Peyer's patch (tissue), 4 donors: ENCODE data around the gene TPPP2. TPM values are rescaled to one million over a fixed set of nuclear protein-coding genes. Genes with fewer than 3 reads are reported as not detected.

ENCODE experiments used
- DNase-seq, 3 donors: peaks; one replicate each; pipeline ENCODE4 v3.0.0-alpha.2; 2017 to 2019
- H3K27ac ChIP-seq, 4 donors: fragments of 200-600 bp; sonication (generic); one replicate each; pipeline ENCODE4 v1.5.1; 2016 to 2019
- H3K27me3 ChIP-seq, 2 donors: fragments of 200-600 bp; sonication (generic); one replicate each; pipeline ENCODE4 v1.5.1; 2019
- H3K36me3 ChIP-seq, 3 donors: fragments of 200-600 bp; sonication (generic); one replicate each; pipeline ENCODE4 v1.5.1; 2016 to 2019
- H3K4me1 ChIP-seq, 4 donors: fragments of 200-600 bp; sonication (generic); one replicate each; pipeline ENCODE4 v1.5.1; 2016 to 2019
- H3K4me3 ChIP-seq, 4 donors: fragments of 200-600 bp; sonication (generic); 1 replicate in 3 of 4; 2 replicates in 1 of 4; pipeline ENCODE4 v1.5.1; 2016 to 2019; ENCODE audit warnings: mild to moderate bottlenecking in 1 of 4
- H3K9me3 ChIP-seq, 4 donors: fragments of 200-600 bp; sonication (generic); one replicate each; pipeline ENCODE4 v1.5.1; 2016 to 2019; ENCODE audit warnings: mild to moderate bottlenecking in 1 of 4
- POLR2A ChIP-seq, 2 donors: fragments of 450-650 bp; IDR thresholded peaks; one replicate each; pipeline ENCODE4 v1.5.1; 2017; ENCODE audit warnings: antibody characterized with exemption in 2 of 2, mild to moderate bottlenecking in 2 of 2, moderate library complexity in 2 of 2
- total RNA-seq, 4 donors: library from RNA; depleted of rRNA; stranded (reverse); fragments of >200 nt; gene quantifications; one replicate each; pipeline ENCODE4 v1.1.0, GENCODE V29; 2016
- TF ChIP-seq, protein P1 (sequence below), 6 experiments: fragments of 450-650 bp in 4 of 6; fragments of 200-600 bp in 2 of 6; sonication (generic) in 1 of 6; IDR thresholded peaks; one replicate each; pipeline ENCODE4 v1.5.1; 2017 to 2019; ENCODE audit warnings: antibody characterized with exemption in 6 of 6, mild to moderate bottlenecking in 3 of 6, moderate library complexity in 1 of 6

The TPPP2 gene
- total RNA-seq, 4 donors from 2014 or later = not detected

DNA sequence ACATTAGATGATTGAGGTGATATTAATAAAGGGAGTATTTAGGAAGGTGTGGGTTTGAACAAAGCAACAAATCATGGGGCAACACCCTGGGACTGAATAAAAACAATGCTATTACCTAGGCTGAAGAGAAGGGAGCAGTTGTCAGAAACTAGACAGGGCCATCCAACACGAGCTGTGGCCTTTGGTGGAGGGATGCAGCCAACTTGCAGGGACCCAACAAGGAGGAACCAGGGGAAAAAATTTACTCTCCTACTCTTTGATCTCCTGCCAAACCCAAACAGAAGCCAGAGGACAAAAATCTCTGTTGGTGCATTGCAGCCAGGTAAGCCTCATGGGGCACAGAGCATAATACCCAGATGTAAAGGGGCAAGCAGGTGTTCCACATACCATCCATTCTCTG is 18.9 kb upstream of the TPPP2 start:
- Histone ChIP-seq H3K9me3 (no peaks in the 10 kb centered on the region), H3K27ac (no peak overlapping the region), H3K4me1 (no peaks in the 10 kb centered on the region), H3K27me3 (no peaks in the 10 kb centered on the region), H3K36me3 (no peaks in the 10 kb centered on the region), H3K4me3 (no peak overlapping the region)
- DNase-seq = no peak
- no peak for TF ChIP-seq POLR2A (IDR thresholded peaks at IDR 0.05)
- TF ChIP-seq, protein P1, sequence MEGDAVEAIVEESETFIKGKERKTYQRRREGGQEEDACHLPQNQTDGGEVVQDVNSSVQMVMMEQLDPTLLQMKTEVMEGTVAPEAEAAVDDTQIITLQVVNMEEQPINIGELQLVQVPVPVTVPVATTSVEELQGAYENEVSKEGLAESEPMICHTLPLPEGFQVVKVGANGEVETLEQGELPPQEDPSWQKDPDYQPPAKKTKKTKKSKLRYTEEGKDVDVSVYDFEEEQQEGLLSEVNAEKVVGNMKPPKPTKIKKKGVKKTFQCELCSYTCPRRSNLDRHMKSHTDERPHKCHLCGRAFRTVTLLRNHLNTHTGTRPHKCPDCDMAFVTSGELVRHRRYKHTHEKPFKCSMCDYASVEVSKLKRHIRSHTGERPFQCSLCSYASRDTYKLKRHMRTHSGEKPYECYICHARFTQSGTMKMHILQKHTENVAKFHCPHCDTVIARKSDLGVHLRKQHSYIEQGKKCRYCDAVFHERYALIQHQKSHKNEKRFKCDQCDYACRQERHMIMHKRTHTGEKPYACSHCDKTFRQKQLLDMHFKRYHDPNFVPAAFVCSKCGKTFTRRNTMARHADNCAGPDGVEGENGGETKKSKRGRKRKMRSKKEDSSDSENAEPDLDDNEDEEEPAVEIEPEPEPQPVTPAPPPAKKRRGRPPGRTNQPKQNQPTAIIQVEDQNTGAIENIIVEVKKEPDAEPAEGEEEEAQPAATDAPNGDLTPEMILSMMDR (IDR thresholded peaks at IDR 0.05) = no peak

DNA sequence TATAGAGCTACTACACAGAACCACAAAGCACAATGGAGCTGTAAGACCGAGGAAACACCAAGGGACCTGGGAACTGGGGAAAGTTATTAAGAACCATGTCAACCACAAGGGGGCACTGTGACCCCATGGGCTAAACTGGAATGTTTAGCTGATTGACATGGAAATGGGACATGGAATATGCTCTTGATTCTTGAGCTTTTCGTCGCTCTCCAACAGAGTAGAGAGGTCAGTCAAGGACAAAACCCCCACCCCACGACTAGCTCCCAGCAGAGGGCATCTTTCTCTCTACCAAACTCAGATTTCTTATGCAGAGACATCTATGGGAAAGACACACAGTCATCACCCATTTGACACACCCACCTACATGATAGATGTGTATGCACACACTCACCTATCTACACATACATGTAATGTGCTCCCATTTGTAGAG is 15.2 kb upstream of the TPPP2 start:
- Histone ChIP-seq H3K27ac (no peak overlapping the region), H3K4me1 (no peaks in the 10 kb centered on the region), H3K36me3 (peaks cover 0 to 32% (median 0%) of the 10 kb centered on the region in 3 donors), H3K4me3 (no peak overlapping the region), H3K9me3 (no peaks in the 10 kb centered on the region), H3K27me3 (no peaks in the 10 kb centered on the region)
- peak; percentile 77 to 94 (median 80) for DNase-seq
- TF ChIP-seq, protein P1 (IDR thresholded peaks at IDR 0.05) = peak; percentile 83 to 98 (median 95)
- TF ChIP-seq POLR2A (IDR thresholded peaks at IDR 0.05) = no peak

DNA sequence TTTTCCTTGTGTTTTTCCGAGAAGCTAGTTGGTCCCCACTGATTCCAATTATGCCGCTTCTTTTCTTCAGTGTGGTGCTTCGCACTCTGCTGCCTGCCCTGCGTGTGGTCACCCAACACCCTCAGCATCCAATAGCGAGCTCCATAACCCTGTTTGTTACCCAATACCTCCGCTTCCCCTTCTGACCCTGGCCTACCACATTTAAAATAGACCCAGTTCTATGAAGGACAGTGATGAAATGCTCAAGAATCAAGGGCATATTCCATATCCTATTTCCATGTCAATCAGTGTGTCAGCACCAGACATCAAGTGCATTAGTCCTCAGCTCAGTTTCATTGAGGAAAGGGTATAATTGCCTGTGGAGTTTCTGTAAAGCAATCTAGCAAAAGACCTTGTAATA is 14.7 kb upstream of the TPPP2 start:
- Histone ChIP-seq H3K4me1 (no peaks in the 10 kb centered on the region), H3K4me3 (no peak overlapping the region), H3K9me3 (no peaks in the 10 kb centered on the region), H3K27ac (no peak overlapping the region), H3K27me3 (no peaks in the 10 kb centered on the region), H3K36me3 (peaks cover 0 to 36% (median 0%) of the 10 kb centered on the region in 3 donors)
- DNase-seq = no peak
- TF ChIP-seq, protein P1 (IDR thresholded peaks at IDR 0.05) = no peak
- TF ChIP-seq POLR2A (IDR thresholded peaks at IDR 0.05) = no peak

DNA sequence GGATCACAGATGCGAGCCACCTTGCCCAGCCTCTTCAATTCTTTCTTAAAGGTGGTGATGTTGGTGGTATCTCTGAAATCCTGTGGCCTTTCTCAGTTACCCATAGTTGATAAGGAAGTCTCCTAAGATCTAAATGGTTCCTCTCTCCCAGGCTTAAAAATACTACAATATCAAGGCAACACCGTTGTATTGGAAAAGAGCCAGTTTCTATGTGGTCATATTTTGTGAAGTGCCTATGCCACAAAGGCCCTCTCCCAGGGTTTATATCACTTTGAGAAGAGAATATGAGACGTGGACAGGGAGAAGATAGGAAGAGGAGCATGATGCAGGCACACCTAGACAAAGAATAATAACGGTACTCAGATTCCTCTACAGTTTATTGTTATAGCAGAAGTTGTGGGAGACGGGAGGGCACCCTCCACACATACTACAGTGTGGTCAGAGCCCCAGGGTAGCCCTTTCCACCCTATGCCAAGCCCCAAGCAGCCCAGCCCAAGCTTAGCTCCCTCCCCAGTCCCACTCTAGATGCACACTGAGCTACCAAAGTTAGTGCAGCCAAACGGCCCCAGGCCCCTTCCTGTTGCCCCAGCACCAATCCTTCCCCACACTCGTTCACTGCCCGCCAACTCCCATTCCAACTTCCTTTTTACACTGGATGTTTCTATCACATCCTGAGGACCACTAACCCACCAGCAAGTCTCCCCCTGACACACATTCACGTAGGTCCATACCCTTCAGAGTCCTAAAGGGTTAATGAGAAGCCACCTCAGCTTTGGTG is 13.4 kb upstream of the TPPP2 start:
- peaks cover 0 to 49% (median 0%) of the 10 kb centered on the region in 3 donors for H3K36me3 ChIP-seq
- DNase-seq = no peak
- no peak overlapping the region for H3K4me3 ChIP-seq
- no peak overlapping the region for H3K27ac ChIP-seq
- H3K27me3 ChIP-seq = no peaks in the 10 kb centered on the region
- H3K9me3 ChIP-seq = no peaks in the 10 kb centered on the region
- TF ChIP-seq POLR2A (IDR thresholded peaks at IDR 0.05) = no peak
- TF ChIP-seq, protein P1 (IDR thresholded peaks at IDR 0.05) = no peak
- H3K4me1 ChIP-seq = no peaks in the 10 kb centered on the region

DNA sequence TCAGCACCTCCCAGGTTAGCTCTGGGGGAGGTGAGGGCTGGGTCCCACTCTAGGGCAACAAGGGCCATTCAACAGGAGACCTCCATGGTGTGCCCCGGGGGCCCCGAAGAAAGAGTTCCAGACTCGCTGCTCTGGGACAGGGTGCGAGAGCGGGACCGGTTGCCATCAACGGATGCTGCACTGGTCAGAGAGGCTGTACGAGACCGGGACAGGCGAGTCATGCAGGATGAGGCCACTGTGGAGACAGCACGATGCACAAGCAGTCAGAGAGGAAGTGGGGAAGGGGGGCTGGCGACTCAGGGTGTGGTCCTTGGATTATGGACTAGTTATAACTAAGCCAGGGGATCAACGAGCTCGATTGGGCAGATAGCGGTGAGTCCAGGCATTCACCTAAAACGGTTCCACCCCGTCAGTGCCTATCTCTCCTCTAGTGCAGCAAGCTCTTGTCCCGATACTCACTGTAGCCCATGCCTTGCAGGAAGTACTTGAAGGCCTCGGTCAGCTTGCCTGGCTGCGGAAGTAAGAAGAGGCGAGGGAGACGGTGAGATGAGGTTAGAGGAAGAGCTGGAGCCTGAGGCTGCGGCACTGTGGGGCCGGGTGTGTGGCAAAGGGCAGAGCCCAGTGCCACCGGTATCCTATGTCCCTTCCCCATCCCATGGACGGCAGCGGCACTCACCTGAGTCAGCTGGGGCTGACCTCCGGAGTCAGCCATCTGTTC is 12.3 kb upstream of the TPPP2 start:
- Histone ChIP-seq H3K9me3 (no peaks in the 10 kb centered on the region), H3K4me1 (no peaks in the 10 kb centered on the region), H3K27ac (no peak overlapping the region), H3K4me3 (no peak overlapping the region), H3K27me3 (no peaks in the 10 kb centered on the region), H3K36me3 (peaks cover 0 to 52% (median 0%) of the 10 kb centered on the region in 3 donors)
- TF ChIP-seq POLR2A (IDR thresholded peaks at IDR 0.05) = no peak
- TF ChIP-seq, protein P1 (IDR thresholded peaks at IDR 0.05) = no peak
- no peak for DNase-seq
